ENCODE measurements around the gene RYR3.

The RYR3 gene

GRCh38 chr15:33344111-33344510 is 33.3 kb downstream of the RYR3 start:
- no peaks in the 10 kb centered on the region for H3K36me3 ChIP-seq (ENCODE audit: control insufficient read depth, low read length)
- H3K79me2 ChIP-seq (ENCODE audit: control insufficient read depth, low read length): no peaks in the 10 kb centered on the region
- H3K4me1 ChIP-seq (ENCODE audit: control insufficient read depth, low read length): no peaks in the 10 kb centered on the region
- H3K9me3 ChIP-seq (ENCODE audit: control insufficient read depth, insufficient read depth, low read length): no peaks in the 10 kb centered on the region
- no peaks in the 10 kb centered on the region for H4K20me1 ChIP-seq (ENCODE audit: control insufficient read depth, insufficient read depth, low read depth, low read length)
- no peak overlapping the region for H3K27ac ChIP-seq (ENCODE audit: low read depth, low read length)
- H3K4me2 ChIP-seq (ENCODE audit: low read length): no peak overlapping the region
- H3K4me3 ChIP-seq (ENCODE audit: low read length): no peak overlapping the region
- no peaks in the 10 kb centered on the region for H3K27me3 ChIP-seq (ENCODE audit: control insufficient read depth, low read length)
- no peak for TF ChIP-seq CTCF (IDR thresholded peaks at IDR 0.05; ENCODE audit: low read depth, low read length, poor library complexity, severe bottlenecking)
- TF ChIP-seq EZH2phosphoT487 (IDR thresholded peaks at IDR 0.05; ENCODE audit: borderline replicate concordance, low read length): no peak
- no peaks in the 10 kb centered on the region for H3F3A ChIP-seq (ENCODE audit: control insufficient read depth, insufficient read depth)
- no peaks in the 10 kb centered on the region for H3K9me2 ChIP-seq (replicated peaks; ENCODE audit: control insufficient read depth, low read length)

GRCh38 chr15:33344530-33344929 is 33.8 kb downstream of the RYR3 start:
- no peaks in the 10 kb centered on the region for H3K4me1 ChIP-seq (ENCODE audit: control insufficient read depth, low read length)
- H3K4me2 ChIP-seq (ENCODE audit: low read length): no peak overlapping the region
- H3K4me3 ChIP-seq (ENCODE audit: low read length): no peak overlapping the region
- no peaks in the 10 kb centered on the region for H3K9me3 ChIP-seq (ENCODE audit: control insufficient read depth, insufficient read depth, low read length)
- H3K9me2 ChIP-seq (replicated peaks; ENCODE audit: control insufficient read depth, low read length): no peaks in the 10 kb centered on the region
- no peaks in the 10 kb centered on the region for H4K20me1 ChIP-seq (ENCODE audit: control insufficient read depth, insufficient read depth, low read depth, low read length)
- H3K79me2 ChIP-seq (ENCODE audit: control insufficient read depth, low read length): no peaks in the 10 kb centered on the region
- H3K27ac ChIP-seq (ENCODE audit: low read depth, low read length): no peak overlapping the region
- no peaks in the 10 kb centered on the region for H3F3A ChIP-seq (ENCODE audit: control insufficient read depth, insufficient read depth)
- TF ChIP-seq EZH2phosphoT487 (IDR thresholded peaks at IDR 0.05; ENCODE audit: borderline replicate concordance, low read length) (no peak), CTCF (IDR thresholded peaks at IDR 0.05; ENCODE audit: low read depth, low read length, poor library complexity, severe bottlenecking) (no peak)
- H3K36me3 ChIP-seq (ENCODE audit: control insufficient read depth, low read length): no peaks in the 10 kb centered on the region
- no peaks in the 10 kb centered on the region for H3K27me3 ChIP-seq (ENCODE audit: control insufficient read depth, low read length)

GRCh38 chr15:33354411-33354810 is 43.6 kb downstream of the RYR3 start:
- TF ChIP-seq CTCF (IDR thresholded peaks at IDR 0.05; ENCODE audit: low read depth, low read length, poor library complexity, severe bottlenecking) (no peak), EZH2phosphoT487 (IDR thresholded peaks at IDR 0.05; ENCODE audit: borderline replicate concordance, low read length) (no peak)
- H3K9me3 ChIP-seq (ENCODE audit: control insufficient read depth, insufficient read depth, low read length): no peaks in the 10 kb centered on the region
- no peaks in the 10 kb centered on the region for H3K9me2 ChIP-seq (replicated peaks; ENCODE audit: control insufficient read depth, low read length)
- H3F3A ChIP-seq (ENCODE audit: control insufficient read depth, insufficient read depth): no peaks in the 10 kb centered on the region
- H4K20me1 ChIP-seq (ENCODE audit: control insufficient read depth, insufficient read depth, low read depth, low read length): no peaks in the 10 kb centered on the region
- H3K79me2 ChIP-seq (ENCODE audit: control insufficient read depth, low read length): no peaks in the 10 kb centered on the region
- H3K27me3 ChIP-seq (ENCODE audit: control insufficient read depth, low read length): peaks cover 3% of the 10 kb centered on the region; the same call in 1 of the 2 replicates
- no peaks in the 10 kb centered on the region for H3K36me3 ChIP-seq (ENCODE audit: control insufficient read depth, low read length)
- H3K4me2 ChIP-seq (ENCODE audit: low read length): no peak overlapping the region
- H3K4me3 ChIP-seq (ENCODE audit: low read length): no peak overlapping the region
- no peaks in the 10 kb centered on the region for H3K4me1 ChIP-seq (ENCODE audit: control insufficient read depth, low read length)
- no peak overlapping the region for H3K27ac ChIP-seq (ENCODE audit: low read depth, low read length)

- H3K27me3 ChIP-seq (ENCODE audit: control insufficient read depth, low read length): peaks cover 3% of the 10 kb centered on the region; the same call in 1 of the 2 replicates
- TF ChIP-seq EZH2phosphoT487 (IDR thresholded peaks at IDR 0.05; ENCODE audit: borderline replicate concordance, low read length) (no peak), CTCF (IDR thresholded peaks at IDR 0.05; ENCODE audit: low read depth, low read length, poor library complexity, severe bottlenecking) (no peak)
- no peaks in the 10 kb centered on the region for H4K20me1 ChIP-seq (ENCODE audit: control insufficient read depth, insufficient read depth, low read depth, low read length)
- no peak overlapping the region for H3K4me2 ChIP-seq (ENCODE audit: low read length)
- no peaks in the 10 kb centered on the region for H3F3A ChIP-seq (ENCODE audit: control insufficient read depth, insufficient read depth)
- no peaks in the 10 kb centered on the region for H3K4me1 ChIP-seq (ENCODE audit: control insufficient read depth, low read length)
- no peak overlapping the region for H3K27ac ChIP-seq (ENCODE audit: low read depth, low read length)
- H3K79me2 ChIP-seq (ENCODE audit: control insufficient read depth, low read length): no peaks in the 10 kb centered on the region
- no peaks in the 10 kb centered on the region for H3K9me2 ChIP-seq (replicated peaks; ENCODE audit: control insufficient read depth, low read length)
- H3K4me3 ChIP-seq (ENCODE audit: low read length): no peak overlapping the region
- H3K36me3 ChIP-seq (ENCODE audit: control insufficient read depth, low read length): no peaks in the 10 kb centered on the region
- H3K9me3 ChIP-seq (ENCODE audit: control insufficient read depth, insufficient read depth, low read length): no peaks in the 10 kb centered on the region
Measured at GRCh38 chr15:33357845-33358244, 47.1 kb downstream of the RYR3 start.

Measured in DOHH2 (cell line).